ENCODE data around the gene BNIP2. TPM values are rescaled to one million over a fixed set of nuclear protein-coding genes. Genes with fewer than 3 reads are reported as not detected.

The BNIP2 gene
- total and polyA plus RNA-seq, 4 donors: 17.4 to 73.6 (median 29.6) TPM

GRCh38 chr15:59713177-59713576 is 24.1 kb upstream of the BNIP2 start (continued):
- TF ChIP-seq CTCF (IDR thresholded peaks at IDR 0.05; ENCODE audit: low read depth, low read length, missing input control): no peak

DNA sequence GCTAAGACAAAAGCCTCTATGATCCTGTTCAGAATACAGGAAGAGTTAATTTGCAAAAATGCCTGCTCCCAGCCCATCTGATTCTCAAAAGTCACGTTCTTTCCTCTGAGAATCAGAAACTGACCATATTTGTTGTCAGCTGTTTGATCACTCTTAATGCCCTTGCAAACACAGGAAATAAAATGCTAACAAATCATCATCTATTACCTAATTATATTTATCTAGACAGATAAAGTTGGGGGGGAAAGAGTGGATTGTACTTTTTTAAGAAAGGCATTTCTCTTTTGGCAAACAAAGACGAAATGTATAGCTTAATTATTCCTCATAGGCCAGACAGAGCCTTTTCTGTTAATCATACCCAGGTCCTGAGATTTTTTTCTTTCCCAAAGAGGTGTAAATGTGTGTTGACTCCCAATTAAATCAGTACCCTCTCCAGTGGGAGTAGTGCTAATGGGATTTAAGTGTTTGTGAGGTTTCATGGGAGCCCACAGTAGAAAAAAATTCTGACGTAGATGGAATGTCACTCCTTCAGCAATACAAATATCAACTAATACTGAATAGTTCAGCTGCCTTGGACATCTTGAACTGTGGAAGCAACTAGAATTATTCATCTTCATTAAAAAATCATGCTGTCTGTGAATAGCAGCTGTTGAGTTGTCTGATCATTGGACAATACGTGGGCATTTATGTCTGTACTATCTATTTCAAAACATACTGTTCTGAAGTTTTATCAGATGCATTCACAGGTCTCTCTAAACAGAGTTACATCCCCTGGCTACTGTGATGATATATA is 22.5 kb upstream of the BNIP2 start:
- Histone ChIP-seq H3K9me3 (ENCODE audit: control insufficient read depth in 4 of 4, low read length in 3 of 4) (no peaks in the 10 kb centered on the region), H3K27me3 (ENCODE audit: control insufficient read depth in 4 of 4, insufficient read depth in 4 of 4, low read length in 3 of 4) (no peaks in the 10 kb centered on the region), H3K4me3 (ENCODE audit: low read depth in 1 of 3, low read length in 3 of 3) (no peak overlapping the region), H3K4me1 (ENCODE audit: control insufficient read depth in 4 of 4, insufficient read depth in 4 of 4, low read length in 3 of 4) (peaks cover 0 to 2% (median under 1%) of the 10 kb centered on the region in 4 donors), H3K27ac (ENCODE audit: low read depth in 1 of 2, low read length in 2 of 2) (no peak overlapping the region), H3K36me3 (ENCODE audit: control insufficient read depth in 4 of 4, insufficient read depth in 3 of 4, low read depth in 1 of 4, low read length in 3 of 4) (no peaks in the 10 kb centered on the region), H3K9ac (ENCODE audit: low read depth in 1 of 2, low read length in 2 of 2) (no peak overlapping the region)
- TF ChIP-seq TAF1 (conservative IDR thresholded peaks at IDR 0.05) (no peak), JUND (IDR thresholded peaks at IDR 0.05) (no peak), HNF4A (conservative IDR thresholded peaks at IDR 0.05) (no peak), GABPA (IDR thresholded peaks at IDR 0.05 in 1 of 2, conservative IDR thresholded peaks at IDR 0.05 in 1 of 2) (no peak), CTCF (IDR thresholded peaks at IDR 0.05; ENCODE audit: low read depth, low read length, missing input control) (no peak), RXRA (IDR thresholded peaks at IDR 0.05) (no peak), MAX (IDR thresholded peaks at IDR 0.05) (no peak), RAD21 (IDR thresholded peaks at IDR 0.05) (no peak), NR2F2 (IDR thresholded peaks at IDR 0.05) (no peak)
- 60% methylated on average over 4 of the region's 4 CpGs for WGBS
- no peak for DNase-seq (ENCODE audit: low spot score)

- no peak overlapping the region for H3K27ac ChIP-seq (ENCODE audit: low read depth in 1 of 2, low read length in 2 of 2)
- TF ChIP-seq CTCF (IDR thresholded peaks at IDR 0.05; ENCODE audit: low read depth, low read length, missing input control) (no peak), HNF4A (conservative IDR thresholded peaks at IDR 0.05) (no peak), FOXA2 (IDR thresholded peaks at IDR 0.05) (no peak), NR2F2 (IDR thresholded peaks at IDR 0.05) (no peak), MAX (IDR thresholded peaks at IDR 0.05) (no peak), REST (IDR thresholded peaks at IDR 0.05) (no peak), GABPA (IDR thresholded peaks at IDR 0.05 in 1 of 2, conservative IDR thresholded peaks at IDR 0.05 in 1 of 2) (no peak), EGR1 (IDR thresholded peaks at IDR 0.05; ENCODE audit: low read depth in 2 of 2) (no peak), RAD21 (IDR thresholded peaks at IDR 0.05) (no peak), RXRA (IDR thresholded peaks at IDR 0.05) (no peak), SP1 (IDR thresholded peaks at IDR 0.05) (no peak), TAF1 (conservative IDR thresholded peaks at IDR 0.05) (no peak), ZBTB33 (IDR thresholded peaks at IDR 0.05) (no peak)
- no peaks in the 10 kb centered on the region for H3K9me3 ChIP-seq (ENCODE audit: control insufficient read depth in 4 of 4, low read length in 3 of 4)
- peaks cover 0 to 2% (median under 1%) of the 10 kb centered on the region in 4 donors for H3K4me1 ChIP-seq (ENCODE audit: control insufficient read depth in 4 of 4, insufficient read depth in 4 of 4, low read length in 3 of 4)
- no peaks in the 10 kb centered on the region for H3K27me3 ChIP-seq (ENCODE audit: control insufficient read depth in 4 of 4, insufficient read depth in 4 of 4, low read length in 3 of 4)
- H3K36me3 ChIP-seq (ENCODE audit: control insufficient read depth in 4 of 4, insufficient read depth in 3 of 4, low read depth in 1 of 4, low read length in 3 of 4): no peaks in the 10 kb centered on the region
- H3K4me3 ChIP-seq (ENCODE audit: low read depth in 1 of 3, low read length in 3 of 3): no peak overlapping the region
- DNase-seq (ENCODE audit: low spot score): no peak
- no peak overlapping the region for H3K9ac ChIP-seq (ENCODE audit: low read depth in 1 of 2, low read length in 2 of 2)
- 94% methylated on average over 4 of the region's 4 CpGs for WGBS
Observed at GRCh38 chr15:59707619-59708018, 18.5 kb upstream of the BNIP2 start.

Measured in liver (tissue), 9 donors.